PC-9 (cell line): ENCODE measurements around the gene SELL.

Experiments
- EZH2 ChIP-seq: fragments of 200-600 bp; sonication (generic); IDR thresholded peaks from 2 replicates; pipeline ENCODE4 v1.8.0; 2017; ENCODE audit warnings: antibody characterized with exemption, low read depth
- TF ChIP-seq, protein P1 (sequence below): fragments of 200-600 bp; sonication (generic); conservative IDR thresholded peaks from 2 replicates; pipeline ENCODE4 v1.6.1; 2017; ENCODE audit warnings: mixed run types, antibody characterized with exemption, mild to moderate bottlenecking, moderate library complexity

DNA sequence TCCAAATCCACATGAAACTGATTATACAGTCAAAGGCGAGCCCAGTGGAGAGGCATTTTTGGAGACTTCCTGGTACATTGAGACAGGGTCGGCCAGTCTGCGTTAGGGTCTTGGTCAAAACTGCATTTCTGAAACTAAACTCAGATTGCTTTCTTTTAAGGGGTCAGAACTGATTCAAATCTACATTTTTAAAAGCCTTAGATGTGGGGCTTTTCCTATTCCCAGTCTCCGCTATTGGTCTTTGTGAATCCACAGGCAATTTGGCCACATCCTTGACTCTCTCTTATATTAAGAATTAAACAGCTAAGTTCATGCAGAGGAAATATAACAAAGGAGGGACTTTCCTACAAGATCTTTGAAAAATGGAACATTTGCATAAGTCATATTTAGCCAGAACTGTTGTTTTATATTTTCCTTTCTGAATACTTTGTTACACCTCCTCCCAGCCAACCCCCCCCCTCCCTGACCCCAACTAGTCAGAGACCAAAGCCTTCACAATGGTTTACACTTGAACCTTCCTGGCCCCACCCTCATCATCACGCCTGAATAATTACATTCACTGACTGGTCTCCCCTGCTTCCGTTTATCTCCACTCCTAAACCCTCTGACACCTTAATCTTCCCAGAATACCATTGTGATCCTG lies 30.9 kb downstream of the SELL start:
- TF ChIP-seq, protein P1, sequence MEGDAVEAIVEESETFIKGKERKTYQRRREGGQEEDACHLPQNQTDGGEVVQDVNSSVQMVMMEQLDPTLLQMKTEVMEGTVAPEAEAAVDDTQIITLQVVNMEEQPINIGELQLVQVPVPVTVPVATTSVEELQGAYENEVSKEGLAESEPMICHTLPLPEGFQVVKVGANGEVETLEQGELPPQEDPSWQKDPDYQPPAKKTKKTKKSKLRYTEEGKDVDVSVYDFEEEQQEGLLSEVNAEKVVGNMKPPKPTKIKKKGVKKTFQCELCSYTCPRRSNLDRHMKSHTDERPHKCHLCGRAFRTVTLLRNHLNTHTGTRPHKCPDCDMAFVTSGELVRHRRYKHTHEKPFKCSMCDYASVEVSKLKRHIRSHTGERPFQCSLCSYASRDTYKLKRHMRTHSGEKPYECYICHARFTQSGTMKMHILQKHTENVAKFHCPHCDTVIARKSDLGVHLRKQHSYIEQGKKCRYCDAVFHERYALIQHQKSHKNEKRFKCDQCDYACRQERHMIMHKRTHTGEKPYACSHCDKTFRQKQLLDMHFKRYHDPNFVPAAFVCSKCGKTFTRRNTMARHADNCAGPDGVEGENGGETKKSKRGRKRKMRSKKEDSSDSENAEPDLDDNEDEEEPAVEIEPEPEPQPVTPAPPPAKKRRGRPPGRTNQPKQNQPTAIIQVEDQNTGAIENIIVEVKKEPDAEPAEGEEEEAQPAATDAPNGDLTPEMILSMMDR, result no peak
- no peak for TF ChIP-seq EZH2
